ENCODE data around the gene ACTA2.

Gene ACTA2

GRCh38 chr10:88991161-88991898, 38.8 kb upstream of the ACTA2 start:
- H3K9me3 ChIP-seq (ENCODE audit: control insufficient read depth in 1 of 2, low read length in 2 of 2) = no peaks in the 10 kb centered on the region
- H3K27ac ChIP-seq (ENCODE audit: low read depth, low read length) = peak overlapping the region; percentile 95
- H3K27me3 ChIP-seq (ENCODE audit: control insufficient read depth in 1 of 2, insufficient read depth in 2 of 2, low read length in 2 of 2) = no peaks in the 10 kb centered on the region
- H3K9ac ChIP-seq (ENCODE audit: low read depth in 1 of 2, low read length in 2 of 2) = peak overlapping the region; percentile 92 to 95
- H3K4me1 ChIP-seq (ENCODE audit: control insufficient read depth in 1 of 2, insufficient read depth in 2 of 2, low read length in 2 of 2) = peaks cover 26 to 45% of the 10 kb centered on the region in 2 donors
- H3K4me3 ChIP-seq (ENCODE audit: low read depth in 1 of 2, low read length in 2 of 2) = peak overlapping the region; percentile 89 to 97
- no peaks in the 10 kb centered on the region for H3K36me3 ChIP-seq (ENCODE audit: control insufficient read depth in 1 of 2, insufficient read depth in 2 of 2, low read length in 2 of 2)

GRCh38 chr10:88990384-88991160, 38.0 kb upstream of the ACTA2 start, which contains the start of gene FAS:
FAS (plus strand) TSS chr10:88990798; CDS start chr10:88990877, 79 bp downstream.
- H3K9ac ChIP-seq (ENCODE audit: low read depth in 1 of 2, low read length in 2 of 2) = peak within 1 kb of the TSS; percentile 92 to 95
- peaks cover 19 to 38% of the 10 kb centered on the region in 2 donors for H3K4me1 ChIP-seq (ENCODE audit: control insufficient read depth in 1 of 2, insufficient read depth in 2 of 2, low read length in 2 of 2)
- H3K36me3 ChIP-seq (ENCODE audit: control insufficient read depth in 1 of 2, insufficient read depth in 2 of 2, low read length in 2 of 2) = no peaks in the 10 kb centered on the region
- H3K4me3 ChIP-seq (ENCODE audit: low read depth in 1 of 2, low read length in 2 of 2) = peak within 1 kb of the TSS; percentile 89 to 97
- H3K9me3 ChIP-seq (ENCODE audit: control insufficient read depth in 1 of 2, low read length in 2 of 2) = no peaks in the 10 kb centered on the region
- peak within 1 kb of the TSS; percentile 95 for H3K27ac ChIP-seq (ENCODE audit: low read depth, low read length)
- no peaks in the 10 kb centered on the region for H3K27me3 ChIP-seq (ENCODE audit: control insufficient read depth in 1 of 2, insufficient read depth in 2 of 2, low read length in 2 of 2)

- Histone ChIP-seq H3K27ac (ENCODE audit: low read depth, low read length) (peak overlapping the region; percentile 95), H3K4me1 (ENCODE audit: control insufficient read depth in 1 of 2, insufficient read depth in 2 of 2, low read length in 2 of 2) (peaks cover 15 to 32% of the 10 kb centered on the region in 2 donors), H3K27me3 (ENCODE audit: control insufficient read depth in 1 of 2, insufficient read depth in 2 of 2, low read length in 2 of 2) (no peaks in the 10 kb centered on the region), H3K9ac (ENCODE audit: low read depth in 1 of 2, low read length in 2 of 2) (peak overlapping the region; percentile 92 to 95), H3K36me3 (ENCODE audit: control insufficient read depth in 1 of 2, insufficient read depth in 2 of 2, low read length in 2 of 2) (no peaks in the 10 kb centered on the region), H3K9me3 (ENCODE audit: control insufficient read depth in 1 of 2, low read length in 2 of 2) (no peaks in the 10 kb centered on the region), H3K4me3 (ENCODE audit: low read depth in 1 of 2, low read length in 2 of 2) (peak overlapping the region; percentile 89 to 97)
Observed at GRCh38 chr10:88989824-88990383, 37.3 kb upstream of the ACTA2 start.

- peak overlapping the region in 1 of 2 donors; percentile 48 for H3K9ac ChIP-seq (ENCODE audit: low read depth in 1 of 2, low read length in 2 of 2)
- peaks cover 15 to 32% of the 10 kb centered on the region in 2 donors for H3K4me1 ChIP-seq (ENCODE audit: control insufficient read depth in 1 of 2, insufficient read depth in 2 of 2, low read length in 2 of 2)
- no peaks in the 10 kb centered on the region for H3K27me3 ChIP-seq (ENCODE audit: control insufficient read depth in 1 of 2, insufficient read depth in 2 of 2, low read length in 2 of 2)
- H3K36me3 ChIP-seq (ENCODE audit: control insufficient read depth in 1 of 2, insufficient read depth in 2 of 2, low read length in 2 of 2) = no peaks in the 10 kb centered on the region
- no peaks in the 10 kb centered on the region for H3K9me3 ChIP-seq (ENCODE audit: control insufficient read depth in 1 of 2, low read length in 2 of 2)
- H3K27ac ChIP-seq (ENCODE audit: low read depth, low read length) = no peak overlapping the region
- peak overlapping the region; percentile 89 to 97 for H3K4me3 ChIP-seq (ENCODE audit: low read depth in 1 of 2, low read length in 2 of 2)
Observed at GRCh38 chr10:88989423-88989822, 36.9 kb upstream of the ACTA2 start.

GRCh38 chr10:88987840-88988239, 35.3 kb upstream of the ACTA2 start:
- Histone ChIP-seq H3K9ac (ENCODE audit: low read depth in 1 of 2, low read length in 2 of 2) (no peak overlapping the region), H3K27me3 (ENCODE audit: control insufficient read depth in 1 of 2, insufficient read depth in 2 of 2, low read length in 2 of 2) (no peaks in the 10 kb centered on the region), H3K4me1 (ENCODE audit: control insufficient read depth in 1 of 2, insufficient read depth in 2 of 2, low read length in 2 of 2) (peaks cover 16 to 32% of the 10 kb centered on the region in 2 donors), H3K27ac (ENCODE audit: low read depth, low read length) (no peak overlapping the region), H3K4me3 (ENCODE audit: low read depth in 1 of 2, low read length in 2 of 2) (no peak overlapping the region), H3K36me3 (ENCODE audit: control insufficient read depth in 1 of 2, insufficient read depth in 2 of 2, low read length in 2 of 2) (no peaks in the 10 kb centered on the region), H3K9me3 (ENCODE audit: control insufficient read depth in 1 of 2, low read length in 2 of 2) (no peaks in the 10 kb centered on the region)

- no peaks in the 10 kb centered on the region for H3K36me3 ChIP-seq (ENCODE audit: control insufficient read depth in 1 of 2, insufficient read depth in 2 of 2, low read length in 2 of 2)
- H3K4me3 ChIP-seq (ENCODE audit: low read depth in 1 of 2, low read length in 2 of 2) = no peak overlapping the region
- peaks cover 14 to 34% of the 10 kb centered on the region in 2 donors for H3K4me1 ChIP-seq (ENCODE audit: control insufficient read depth in 1 of 2, insufficient read depth in 2 of 2, low read length in 2 of 2)
- H3K9me3 ChIP-seq (ENCODE audit: control insufficient read depth in 1 of 2, low read length in 2 of 2) = no peaks in the 10 kb centered on the region
- H3K27ac ChIP-seq (ENCODE audit: low read depth, low read length) = no peak overlapping the region
- no peaks in the 10 kb centered on the region for H3K27me3 ChIP-seq (ENCODE audit: control insufficient read depth in 1 of 2, insufficient read depth in 2 of 2, low read length in 2 of 2)
- no peak overlapping the region for H3K9ac ChIP-seq (ENCODE audit: low read depth in 1 of 2, low read length in 2 of 2)
Observed at GRCh38 chr10:88987243-88987725, 34.7 kb upstream of the ACTA2 start.

GRCh38 chr10:88986549-88987242, 34.1 kb upstream of the ACTA2 start:
- Histone ChIP-seq H3K9ac (ENCODE audit: low read depth in 1 of 2, low read length in 2 of 2) (no peak overlapping the region), H3K27me3 (ENCODE audit: control insufficient read depth in 1 of 2, insufficient read depth in 2 of 2, low read length in 2 of 2) (no peaks in the 10 kb centered on the region), H3K4me1 (ENCODE audit: control insufficient read depth in 1 of 2, insufficient read depth in 2 of 2, low read length in 2 of 2) (peaks cover 9 to 36% of the 10 kb centered on the region in 2 donors), H3K4me3 (ENCODE audit: low read depth in 1 of 2, low read length in 2 of 2) (no peak overlapping the region), H3K27ac (ENCODE audit: low read depth, low read length) (no peak overlapping the region), H3K36me3 (ENCODE audit: control insufficient read depth in 1 of 2, insufficient read depth in 2 of 2, low read length in 2 of 2) (no peaks in the 10 kb centered on the region), H3K9me3 (ENCODE audit: control insufficient read depth in 1 of 2, low read length in 2 of 2) (no peaks in the 10 kb centered on the region)

GRCh38 chr10:88984525-88984924, 32.0 kb upstream of the ACTA2 start:
- Histone ChIP-seq H3K9me3 (ENCODE audit: control insufficient read depth in 1 of 2, low read length in 2 of 2) (no peaks in the 10 kb centered on the region), H3K9ac (ENCODE audit: low read depth in 1 of 2, low read length in 2 of 2) (no peak overlapping the region), H3K36me3 (ENCODE audit: control insufficient read depth in 1 of 2, insufficient read depth in 2 of 2, low read length in 2 of 2) (no peaks in the 10 kb centered on the region), H3K4me3 (ENCODE audit: low read depth in 1 of 2, low read length in 2 of 2) (no peak overlapping the region), H3K27ac (ENCODE audit: low read depth, low read length) (no peak overlapping the region), H3K4me1 (ENCODE audit: control insufficient read depth in 1 of 2, insufficient read depth in 2 of 2, low read length in 2 of 2) (peaks cover 5 to 50% of the 10 kb centered on the region in 2 donors), H3K27me3 (ENCODE audit: control insufficient read depth in 1 of 2, insufficient read depth in 2 of 2, low read length in 2 of 2) (no peaks in the 10 kb centered on the region)

GRCh38 chr10:88983939-88984338, 31.4 kb upstream of the ACTA2 start:
- no peak overlapping the region for H3K4me3 ChIP-seq (ENCODE audit: low read depth in 1 of 2, low read length in 2 of 2)

More at GRCh38 chr10:88983939-88984338, 31.4 kb upstream of the ACTA2 start:
- Histone ChIP-seq H3K9ac (ENCODE audit: low read depth in 1 of 2, low read length in 2 of 2) (no peak overlapping the region), H3K27me3 (ENCODE audit: control insufficient read depth in 1 of 2, insufficient read depth in 2 of 2, low read length in 2 of 2) (no peaks in the 10 kb centered on the region), H3K4me1 (ENCODE audit: control insufficient read depth in 1 of 2, insufficient read depth in 2 of 2, low read length in 2 of 2) (peaks cover 5 to 51% of the 10 kb centered on the region in 2 donors), H3K9me3 (ENCODE audit: control insufficient read depth in 1 of 2, low read length in 2 of 2) (no peaks in the 10 kb centered on the region), H3K27ac (ENCODE audit: low read depth, low read length) (no peak overlapping the region), H3K36me3 (ENCODE audit: control insufficient read depth in 1 of 2, insufficient read depth in 2 of 2, low read length in 2 of 2) (no peaks in the 10 kb centered on the region)

Measured in duodenal mucosa (tissue), 2 donors.